PFSK-1 (cell line): Measurements from ENCODE around the gene WWC1.

Experiments
- POLR2AphosphoS5 ChIP-seq: IDR thresholded peaks from 2 replicates; pipeline ENCODE4 v1.6.1; 2012; ENCODE audit warnings: low read depth, mild to moderate bottlenecking, control low read depth, low read length, moderate library complexity
- SIN3A ChIP-seq: IDR thresholded peaks from 2 replicates; pipeline ENCODE4 v1.6.1; 2012; ENCODE audit warnings: mild to moderate bottlenecking, low read length, moderate library complexity, borderline replicate concordance; ENCODE audit not compliant: insufficient read depth
- TAF1 ChIP-seq: IDR thresholded peaks from 2 replicates; pipeline ENCODE4 v1.6.1; 2012; ENCODE audit warnings: low read length, control low read depth, borderline replicate concordance; ENCODE audit not compliant: insufficient read depth
- TF ChIP-seq, protein P1 (sequence below), 2 experiments: IDR thresholded peaks; 2 replicates each; pipeline versions ENCODE4 v1.6.1 to v1.8.0; 2011 to 2012; ENCODE audit warnings: low read depth in 2 of 2, low read length in 2 of 2, control low read depth in 1 of 2, inconsistent platforms in 1 of 2, mild to moderate bottlenecking in 1 of 2, moderate library complexity in 1 of 2; ENCODE audit not compliant: insufficient read depth in 1 of 2

DNA sequence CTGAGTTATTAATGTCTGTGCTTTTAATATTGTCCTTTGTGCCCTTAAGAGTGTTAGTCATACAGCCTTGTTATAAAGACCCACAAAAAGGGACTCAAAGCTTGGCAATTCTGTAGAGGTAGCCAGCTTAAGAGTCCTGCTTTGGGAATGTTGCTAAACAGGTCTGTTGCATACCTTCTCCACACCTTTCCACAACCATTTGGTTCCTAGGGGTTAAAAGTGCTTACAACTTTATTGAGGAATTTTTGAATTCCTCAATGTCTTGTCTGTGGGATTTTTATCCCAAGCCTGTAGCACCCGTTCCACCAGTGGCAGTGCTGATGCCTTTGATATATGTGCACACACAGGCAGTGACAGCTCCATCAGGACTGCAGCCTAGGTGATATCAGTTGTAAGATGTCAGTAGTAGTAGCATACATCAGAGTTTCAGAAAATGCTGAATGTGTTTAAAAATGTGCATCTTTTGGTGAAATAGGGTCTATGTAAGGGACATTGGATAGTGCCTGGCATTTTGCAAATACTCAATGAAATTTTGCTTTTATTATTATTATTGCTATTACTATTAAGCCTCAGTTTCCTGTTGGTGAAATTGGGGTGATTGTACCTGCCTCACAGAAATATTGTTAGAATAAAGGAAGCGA, 68.5 kb downstream of the WWC1 start:
- TF ChIP-seq TAF1 (no peak), POLR2AphosphoS5 (no peak), SIN3A (no peak)
- TF ChIP-seq, protein P1, sequence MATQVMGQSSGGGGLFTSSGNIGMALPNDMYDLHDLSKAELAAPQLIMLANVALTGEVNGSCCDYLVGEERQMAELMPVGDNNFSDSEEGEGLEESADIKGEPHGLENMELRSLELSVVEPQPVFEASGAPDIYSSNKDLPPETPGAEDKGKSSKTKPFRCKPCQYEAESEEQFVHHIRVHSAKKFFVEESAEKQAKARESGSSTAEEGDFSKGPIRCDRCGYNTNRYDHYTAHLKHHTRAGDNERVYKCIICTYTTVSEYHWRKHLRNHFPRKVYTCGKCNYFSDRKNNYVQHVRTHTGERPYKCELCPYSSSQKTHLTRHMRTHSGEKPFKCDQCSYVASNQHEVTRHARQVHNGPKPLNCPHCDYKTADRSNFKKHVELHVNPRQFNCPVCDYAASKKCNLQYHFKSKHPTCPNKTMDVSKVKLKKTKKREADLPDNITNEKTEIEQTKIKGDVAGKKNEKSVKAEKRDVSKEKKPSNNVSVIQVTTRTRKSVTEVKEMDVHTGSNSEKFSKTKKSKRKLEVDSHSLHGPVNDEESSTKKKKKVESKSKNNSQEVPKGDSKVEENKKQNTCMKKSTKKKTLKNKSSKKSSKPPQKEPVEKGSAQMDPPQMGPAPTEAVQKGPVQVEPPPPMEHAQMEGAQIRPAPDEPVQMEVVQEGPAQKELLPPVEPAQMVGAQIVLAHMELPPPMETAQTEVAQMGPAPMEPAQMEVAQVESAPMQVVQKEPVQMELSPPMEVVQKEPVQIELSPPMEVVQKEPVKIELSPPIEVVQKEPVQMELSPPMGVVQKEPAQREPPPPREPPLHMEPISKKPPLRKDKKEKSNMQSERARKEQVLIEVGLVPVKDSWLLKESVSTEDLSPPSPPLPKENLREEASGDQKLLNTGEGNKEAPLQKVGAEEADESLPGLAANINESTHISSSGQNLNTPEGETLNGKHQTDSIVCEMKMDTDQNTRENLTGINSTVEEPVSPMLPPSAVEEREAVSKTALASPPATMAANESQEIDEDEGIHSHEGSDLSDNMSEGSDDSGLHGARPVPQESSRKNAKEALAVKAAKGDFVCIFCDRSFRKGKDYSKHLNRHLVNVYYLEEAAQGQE (IDR thresholded peaks at IDR 0.05; ENCODE audit: insufficient read depth in 1 of 2, low read depth in 2 of 2, low read length in 2 of 2) = no peak
